ENCODE results near the gene CARD18. TPM values are rescaled to one million over a fixed set of nuclear protein-coding genes. Genes with fewer than 3 reads are reported as not detected.

The CARD18 gene
- total and polyA plus RNA-seq, 2 of the 13 experiments (the other 11 are each of a cell fraction or from before 2014, with no cell fraction given) = not detected

DNA sequence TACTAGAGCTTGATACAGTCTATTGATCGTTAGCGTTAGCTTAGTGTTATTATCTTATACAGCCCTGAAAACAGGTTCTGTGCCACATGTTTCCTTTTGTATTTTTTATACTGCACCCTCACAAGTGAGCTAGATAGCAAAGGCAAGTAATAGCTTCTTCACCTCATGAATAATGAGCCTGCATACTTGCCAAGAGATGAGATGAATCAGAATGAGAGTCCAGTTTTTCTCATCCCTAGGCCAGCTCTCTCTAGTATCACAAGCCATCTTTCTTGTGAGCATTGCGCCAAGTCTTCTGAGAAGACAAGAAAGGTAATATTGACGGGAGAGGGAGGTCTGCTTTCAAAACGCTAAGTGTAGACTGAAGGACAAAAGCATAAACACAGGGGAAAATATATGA lies 8.7 kb upstream of the CARD18 start:
- H3K79me2 ChIP-seq (ENCODE audit: insufficient read depth, low read length) = no peaks in the 10 kb centered on the region
- no peaks in the 10 kb centered on the region for H3K36me3 ChIP-seq (replicated peaks in 1 of 2; ENCODE audit: control insufficient read depth in 1 of 2, insufficient read depth in 2 of 2, low read length in 2 of 2)
- in situ Hi-C loops (cut with HindIII; ENCODE audit: extremely low pct_ligation_motif_present, low pct_unique_long_range_greater_than_20kb) = no loop called here
- ChIA-PET CTCF (ENCODE audit: low intra/inter-chr PET ratio, low total read pairs) (no interaction called here), POLR2A (no interaction called here)
- H3K4me2 ChIP-seq (ENCODE audit: low read depth, low read length) = no peak overlapping the region
- TF ChIP-seq SP5 (CRISPR knock-in tag; IDR thresholded peaks at IDR 0.05; ENCODE audit: borderline replicate concordance, low read depth) = no peak
- TF ChIP-seq CREB3 (CRISPR knock-in tag; IDR thresholded peaks at IDR 0.05) = no peak
- TF ChIP-seq KAT8 (CRISPR knock-in tag; IDR thresholded peaks at IDR 0.05) = no peak
- TF ChIP-seq ZNF580 (CRISPR knock-in tag; IDR thresholded peaks at IDR 0.05; ENCODE audit: borderline replicate concordance, low read depth) = no peak
- no peak for TF ChIP-seq ZNF609 (CRISPR knock-in tag; IDR thresholded peaks at IDR 0.05; ENCODE audit: borderline replicate concordance)
- TF ChIP-seq RBM22 (optimal IDR thresholded peaks at IDR 0.05; ENCODE audit: low read length) = no peak
- DNase-seq (ENCODE audit: low spot score) (no peak), ATAC-seq (no peak), FAIRE-seq (no peak)
- H2AFZ ChIP-seq (ENCODE audit: low read length) = no peak overlapping the region
- 48% methylated on average over 5 of the region's 5 CpGs for WGBS (ENCODE audit: low lambda C conversion rate)
- no peaks in the 10 kb centered on the region for H3K9me3 ChIP-seq (ENCODE audit: low read length)
- no TSS peak for BruUV-seq (replicated peaks)
- no peak overlapping the region for H3K4me3 ChIP-seq (replicated peaks in 1 of 3; ENCODE audit: insufficient read depth in 1 of 3, low read depth in 2 of 3, low read length in 3 of 3)
- no peak overlapping the region for H3K9ac ChIP-seq (ENCODE audit: insufficient read depth, low read depth, low read length)
- intact Hi-C loops (cut with micrococcal nuclease; ENCODE audit: unreplicated experiment) = loop anchor here (10.0 kb wide), 1 partner anchor 103 kb away; the partner anchor contains the start of gene CARD16
- H4K20me1 ChIP-seq (ENCODE audit: insufficient read depth, low read length) = no peaks in the 10 kb centered on the region
- no peak overlapping the region for H3K27ac ChIP-seq (ENCODE audit: extremely low read length, insufficient read depth, low read length)
- H3K4me1 ChIP-seq (ENCODE audit: insufficient read depth, low read length) = peaks cover 14% of the 10 kb centered on the region
- H3K27me3 ChIP-seq (ENCODE audit: control insufficient read depth in 1 of 2, insufficient read depth in 2 of 2, low read length in 2 of 2) = no peaks in the 10 kb centered on the region; a peak in 1 of 5 replicates

All from HepG2 (cell line).